LNCAP (cell line): ENCODE results near the gene CPA5.

Experiments used
- CTCF ChIP-seq: fragments of 450-650 bp; IDR thresholded peaks from 2 replicates; pipeline ENCODE4 v1.5.1; 2017; ENCODE audit warnings: mild to moderate bottlenecking

Gene CPA5

DNA sequence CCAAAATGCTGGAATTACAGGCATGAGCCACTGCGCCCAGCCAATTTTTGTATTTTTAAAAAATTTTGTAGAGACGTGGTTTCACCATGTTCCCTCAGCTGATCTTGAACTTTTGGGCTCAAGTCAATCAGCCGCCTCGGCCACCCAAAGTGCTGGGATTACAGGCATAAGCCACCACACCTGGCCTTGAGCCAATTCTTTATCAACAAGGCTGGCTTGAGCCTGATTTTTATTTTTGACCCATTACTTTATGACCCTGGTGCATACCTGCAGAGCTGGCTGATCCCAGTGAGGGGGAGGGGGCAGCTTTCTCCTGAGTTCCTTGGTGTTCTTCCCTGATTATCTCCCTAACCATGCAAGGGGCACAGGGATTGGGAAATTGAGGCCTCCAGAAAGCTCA is 19.8 kb downstream of the CPA5 start:
- TF ChIP-seq CTCF = no peak

DNA sequence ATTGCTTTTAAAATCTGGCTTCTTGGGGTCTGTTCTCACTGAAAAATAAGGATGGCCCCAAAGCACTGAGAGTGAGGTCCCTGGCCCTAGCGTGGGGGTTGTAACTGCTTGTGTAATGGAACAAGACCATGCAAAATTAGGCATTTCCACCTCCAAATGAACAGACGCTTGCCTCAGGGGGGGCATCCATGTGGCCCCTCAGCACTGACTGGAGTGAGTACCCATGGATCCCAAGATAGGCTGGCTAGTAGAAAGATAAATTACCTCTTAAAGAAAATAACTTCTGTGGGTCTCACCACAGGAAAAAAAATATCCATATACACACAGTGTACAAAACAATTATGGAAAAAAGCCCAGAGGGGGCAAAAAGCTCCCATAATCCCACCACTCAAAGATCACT is 20.5 kb downstream of the CPA5 start:
- TF ChIP-seq CTCF = no peak

DNA sequence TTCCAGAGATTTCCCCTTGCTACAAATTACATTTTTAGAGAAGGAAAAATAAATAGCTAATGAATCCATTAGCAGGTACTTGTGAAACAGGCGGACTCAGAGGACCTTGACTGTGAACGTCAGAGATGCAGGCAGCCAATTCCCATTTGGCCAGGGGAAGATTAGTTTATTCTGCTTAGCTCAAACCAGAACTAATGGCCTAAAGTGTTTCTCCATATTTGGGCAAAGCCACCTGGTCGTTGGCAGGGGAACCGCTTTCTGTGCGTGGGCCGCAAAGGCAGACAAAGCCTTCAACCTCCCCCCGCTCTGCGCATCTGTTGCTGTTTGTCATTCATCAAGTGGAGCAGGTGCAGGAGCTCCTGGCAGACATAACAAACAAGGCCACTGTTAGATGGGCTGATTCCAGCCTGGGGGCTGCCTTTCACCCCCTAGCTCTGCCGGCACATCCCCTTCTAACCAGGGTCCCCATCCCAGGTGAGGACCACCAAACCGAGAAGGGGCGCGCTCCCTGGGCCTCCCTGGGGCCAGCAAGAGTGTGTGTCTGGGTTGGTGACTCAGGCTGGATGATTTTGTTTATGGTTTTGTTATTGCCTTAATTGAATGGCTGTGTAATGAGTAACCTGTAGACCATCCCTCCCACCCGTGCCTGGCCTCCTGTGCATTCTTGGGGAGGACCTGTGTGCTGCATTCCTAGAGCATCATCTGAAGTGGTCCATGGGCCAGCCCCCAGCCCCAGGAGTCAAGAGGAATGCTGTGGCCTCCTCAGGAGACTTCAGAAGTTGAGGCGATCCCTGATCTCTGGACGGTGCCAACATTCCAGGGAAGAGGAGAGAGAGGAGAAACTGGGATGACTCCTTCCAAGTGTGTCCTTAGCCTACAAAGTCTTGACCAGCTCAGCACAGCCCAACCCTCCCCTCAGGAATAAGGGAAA is 21.2 kb downstream of the CPA5 start:
- TF ChIP-seq CTCF = no peak

- TF ChIP-seq CTCF = no peak
Observed at GRCh38 chr7:130366564-130366963, 21.9 kb downstream of the CPA5 start.

GRCh38 chr7:130367088-130367755 is 22.6 kb downstream of the CPA5 start:
- no peak for TF ChIP-seq CTCF

DNA sequence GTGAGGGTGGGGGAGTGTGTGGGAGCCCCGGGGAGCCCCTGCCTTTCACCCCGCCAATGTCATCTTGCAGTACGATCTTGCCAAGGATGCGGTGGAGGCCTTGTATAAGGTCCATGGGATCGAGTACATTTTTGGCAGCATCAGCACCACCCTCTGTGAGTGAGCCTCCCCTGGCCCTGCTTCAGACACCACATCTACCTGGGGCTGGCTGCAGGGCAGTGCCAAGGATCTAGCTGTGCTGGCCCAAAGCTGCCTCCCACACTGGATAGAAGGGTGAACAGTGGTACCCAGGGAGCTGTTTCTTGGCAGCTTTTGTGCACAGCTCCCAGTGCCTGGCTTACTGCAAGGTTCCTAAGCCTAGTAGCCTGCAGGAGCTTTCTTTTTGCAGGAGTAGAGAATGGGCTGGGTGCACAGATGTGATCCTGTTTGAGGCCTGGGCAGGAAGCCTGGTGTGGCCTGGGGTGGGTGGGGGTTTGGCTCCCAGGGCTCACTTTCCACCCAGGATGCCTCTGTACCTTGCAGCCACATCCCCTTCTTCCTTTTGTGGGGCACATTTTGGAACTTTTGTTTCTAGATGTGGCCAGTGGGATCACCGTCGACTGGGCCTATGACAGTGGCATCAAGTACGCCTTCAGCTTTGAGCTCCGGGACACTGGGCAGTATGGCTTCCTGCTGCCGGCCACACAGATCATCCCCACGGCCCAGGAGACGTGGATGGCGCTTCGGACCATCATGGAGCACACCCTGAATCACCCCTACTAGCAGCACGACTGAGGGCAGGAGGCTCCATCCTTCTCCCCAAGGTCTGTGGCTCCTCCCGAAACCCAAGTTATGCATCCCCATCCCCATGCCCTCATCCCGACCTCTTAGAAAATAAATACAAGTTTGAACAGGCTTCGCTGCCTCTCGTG is 23.5 kb downstream of the CPA5 start:
- no peak for TF ChIP-seq CTCF

- no peak for TF ChIP-seq CTCF
Observed at GRCh38 chr7:130369110-130369711, 24.6 kb downstream of the CPA5 start.
